GDM1 (cell line): Measurements from ENCODE around the gene PAPSS2.
"Not testable (repeated sequence)": the region's sequence is repeated elsewhere in the genome, so short reads cannot be mapped to it uniquely, and the experiment has no call there.

ENCODE experiments used
- DNase-seq: peaks from one replicate; lab custom pipeline; 2025; lab: John Stamatoyannopoulos, UW

Gene PAPSS2

DNA sequence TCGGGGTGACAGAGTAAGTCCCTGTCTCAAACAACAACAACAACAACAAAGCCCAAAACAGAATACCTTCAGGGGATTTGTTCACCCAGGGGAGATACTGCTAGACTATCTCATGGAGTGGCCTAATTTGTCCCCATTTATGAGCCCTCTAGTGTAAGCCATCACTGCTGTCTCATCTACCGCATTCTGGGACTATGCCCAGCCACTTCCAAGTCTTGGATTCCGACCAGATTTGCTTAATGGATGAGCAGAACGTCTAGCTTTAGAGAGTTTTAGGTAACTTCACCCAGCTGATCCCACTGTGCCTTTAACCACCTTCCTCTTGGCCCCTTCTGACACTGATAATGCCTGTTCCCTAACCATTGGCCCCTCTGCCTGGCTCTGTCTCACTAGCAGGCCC lies 47.1 kb downstream of the PAPSS2 start:
- DNase-seq: no peak

DNA sequence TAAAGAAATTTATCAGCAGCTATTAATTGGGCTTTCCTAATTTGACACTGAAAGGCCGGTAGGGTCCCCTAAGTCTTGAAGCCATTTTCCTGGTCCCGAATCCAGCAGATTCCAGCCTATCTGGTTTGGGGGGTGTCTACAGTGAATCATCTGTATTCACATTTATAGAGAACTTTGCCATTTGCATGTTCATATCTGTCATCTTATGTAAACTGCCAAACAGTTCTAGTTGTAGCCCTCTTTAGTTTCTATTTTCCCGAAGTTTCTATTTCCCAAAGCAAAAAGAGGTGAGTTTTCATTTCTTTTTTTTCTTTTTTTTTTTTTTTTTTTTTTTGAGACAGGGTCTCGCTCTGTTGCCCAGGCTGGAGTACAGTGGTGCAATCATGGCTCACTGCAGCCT lies 47.6 kb downstream of the PAPSS2 start:
- no peak for DNase-seq

DNA sequence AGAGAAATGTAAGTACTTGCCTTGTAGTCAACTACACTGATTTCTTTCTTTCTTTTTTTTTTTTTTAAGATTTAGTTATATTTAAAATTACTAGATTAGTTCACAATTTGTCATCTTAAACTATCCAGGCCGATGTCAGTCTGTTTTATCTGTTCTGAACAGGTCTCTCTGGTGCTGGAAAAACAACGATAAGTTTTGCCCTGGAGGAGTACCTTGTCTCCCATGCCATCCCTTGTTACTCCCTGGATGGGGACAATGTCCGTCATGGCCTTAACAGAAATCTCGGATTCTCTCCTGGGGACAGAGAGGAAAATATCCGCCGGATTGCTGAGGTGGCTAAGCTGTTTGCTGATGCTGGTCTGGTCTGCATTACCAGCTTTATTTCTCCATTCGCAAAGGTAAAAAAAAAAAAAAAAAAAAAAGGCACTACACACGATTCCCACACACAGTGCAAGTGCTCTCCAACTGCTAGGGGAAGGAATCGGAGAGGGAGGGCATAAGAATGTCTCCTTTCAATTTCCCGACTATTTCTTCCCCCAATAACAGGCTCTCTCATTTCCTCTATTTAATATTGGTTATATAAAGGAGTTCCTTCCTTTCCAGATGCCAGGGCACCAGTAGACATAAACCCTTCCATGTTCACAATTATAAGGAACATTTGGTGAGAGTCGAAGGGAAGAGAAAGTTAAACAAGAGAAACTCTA lies 53.4 kb downstream of the PAPSS2 start:
- no peak for DNase-seq

DNA sequence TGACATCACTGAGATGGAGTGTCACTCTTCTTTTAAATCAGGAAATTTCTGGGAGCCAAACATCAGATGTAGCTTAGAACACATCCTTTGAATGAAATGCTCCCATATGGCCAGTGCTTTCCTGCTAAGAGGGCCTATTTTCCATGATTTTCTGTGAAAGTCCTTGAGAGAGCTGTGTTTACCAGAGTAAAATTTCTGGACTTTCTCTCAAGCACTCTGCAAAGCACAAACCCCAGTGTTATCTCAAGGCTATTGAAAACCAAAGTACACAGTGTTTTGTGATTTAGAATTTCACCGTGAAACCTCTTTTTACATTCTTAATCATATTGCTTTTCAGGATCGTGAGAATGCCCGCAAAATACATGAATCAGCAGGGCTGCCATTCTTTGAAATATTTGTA lies 54.0 kb downstream of the PAPSS2 start:
- DNase-seq: no peak

DNA sequence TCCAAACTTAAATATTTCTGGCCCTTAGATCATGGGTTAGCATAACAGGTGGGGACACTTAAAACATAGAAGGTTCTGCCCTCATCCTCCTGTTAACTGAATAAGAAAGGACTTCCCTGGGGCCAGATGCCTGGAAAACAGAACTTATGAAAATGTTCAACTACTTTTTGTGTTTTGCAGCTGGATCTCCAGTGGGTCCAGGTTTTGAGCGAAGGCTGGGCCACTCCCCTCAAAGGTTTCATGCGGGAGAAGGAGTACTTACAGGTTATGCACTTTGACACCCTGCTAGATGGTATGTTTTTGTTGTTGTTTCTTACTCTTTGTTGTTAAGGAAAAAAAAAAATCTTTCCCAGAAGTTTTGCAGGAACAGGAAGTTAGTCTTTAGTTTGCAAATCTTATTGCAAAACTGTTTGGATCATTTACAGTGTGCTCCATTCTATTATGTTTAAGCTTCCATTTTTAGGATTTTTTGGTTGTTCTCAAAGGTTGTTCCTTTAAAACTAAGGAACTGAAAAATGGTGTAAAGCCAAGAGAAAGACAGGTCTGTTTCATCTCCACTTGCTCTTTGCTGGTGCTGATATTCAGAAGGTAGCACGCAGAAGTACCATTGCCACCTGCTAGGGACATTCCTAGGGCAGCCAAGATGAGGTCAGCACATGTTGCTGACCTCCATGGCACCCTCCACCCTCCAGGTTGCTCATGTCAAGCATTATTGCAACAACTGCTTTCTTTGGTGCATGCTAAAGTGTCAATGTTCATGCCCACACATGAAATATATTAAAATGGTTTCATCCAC lies 56.1 kb downstream of the PAPSS2 start:
- no peak for DNase-seq

DNA sequence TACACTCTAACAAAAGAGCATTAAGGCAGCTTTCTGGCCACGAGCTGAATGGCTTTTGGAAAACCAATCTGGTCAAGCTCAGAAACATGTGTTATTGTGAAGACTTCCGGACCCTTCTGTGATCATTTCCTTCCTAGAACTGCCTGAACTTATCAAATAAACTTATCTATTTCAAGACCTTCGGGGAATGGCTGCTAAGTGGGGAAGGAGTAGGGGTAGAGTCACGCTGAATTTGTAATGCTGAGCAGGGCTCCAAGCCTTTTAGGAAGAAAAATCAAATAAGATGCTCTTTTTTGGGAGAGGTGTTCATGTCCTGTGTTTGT lies 56.6 kb downstream of the PAPSS2 start:
- no peak for DNase-seq

DNA sequence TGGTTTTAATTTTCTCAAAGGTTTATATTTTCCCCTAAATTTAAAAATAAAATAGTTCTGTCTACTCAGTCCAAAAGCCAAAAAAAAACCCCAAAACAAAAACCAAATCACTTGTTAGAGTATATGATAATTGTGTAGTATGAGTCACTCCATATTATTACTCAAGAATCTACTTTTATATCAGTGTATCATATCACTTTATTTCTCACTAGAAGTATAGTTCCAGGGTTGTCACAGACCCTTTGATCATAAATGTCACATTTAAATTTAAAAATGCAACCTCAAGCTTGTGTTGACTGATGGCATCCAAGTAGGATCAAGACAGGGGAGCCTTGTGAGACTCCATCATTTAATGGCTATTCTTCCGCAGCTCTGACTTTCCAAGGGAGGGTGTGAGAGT lies 61.0 kb downstream of the PAPSS2 start:
- DNase-seq: no peak

DNA sequence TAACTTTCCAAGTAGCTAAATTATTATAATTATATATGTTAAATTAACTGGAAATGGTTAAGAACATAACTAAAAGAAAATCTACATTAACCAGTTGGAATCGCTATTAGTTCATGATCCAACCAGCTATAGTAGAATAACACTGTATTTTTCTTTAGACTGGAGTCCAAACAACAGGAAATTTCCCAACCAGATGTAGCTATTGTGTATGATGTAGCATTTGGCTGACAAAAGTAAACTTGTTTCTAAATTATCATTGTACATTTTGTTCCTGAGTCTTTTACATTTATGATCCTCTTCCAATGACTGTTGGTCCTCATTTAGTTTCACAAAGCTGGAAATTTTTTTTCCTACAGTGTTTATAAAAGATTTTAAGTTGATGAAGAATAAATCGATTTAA lies 62.1 kb downstream of the PAPSS2 start:
- no peak for DNase-seq

DNA sequence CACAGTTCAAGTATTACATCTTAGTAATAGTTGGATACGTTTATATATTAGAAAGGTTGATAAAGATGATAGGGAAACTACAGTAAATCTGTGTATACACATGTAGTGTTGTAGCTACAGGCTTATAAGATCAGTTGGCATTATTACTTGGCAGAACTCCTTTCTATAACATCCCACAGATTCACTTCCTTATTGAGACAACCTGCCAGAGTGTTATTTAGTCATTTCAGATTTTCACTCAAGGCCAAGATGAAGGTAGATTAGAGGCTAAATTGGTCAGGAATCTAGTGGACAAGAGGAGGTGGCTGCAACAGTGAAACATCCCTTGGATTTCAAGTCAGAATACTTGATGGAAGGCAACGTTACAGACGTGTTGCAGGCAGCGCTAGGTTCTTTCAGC lies 63.0 kb downstream of the PAPSS2 start:
- DNase-seq: no peak

DNA sequence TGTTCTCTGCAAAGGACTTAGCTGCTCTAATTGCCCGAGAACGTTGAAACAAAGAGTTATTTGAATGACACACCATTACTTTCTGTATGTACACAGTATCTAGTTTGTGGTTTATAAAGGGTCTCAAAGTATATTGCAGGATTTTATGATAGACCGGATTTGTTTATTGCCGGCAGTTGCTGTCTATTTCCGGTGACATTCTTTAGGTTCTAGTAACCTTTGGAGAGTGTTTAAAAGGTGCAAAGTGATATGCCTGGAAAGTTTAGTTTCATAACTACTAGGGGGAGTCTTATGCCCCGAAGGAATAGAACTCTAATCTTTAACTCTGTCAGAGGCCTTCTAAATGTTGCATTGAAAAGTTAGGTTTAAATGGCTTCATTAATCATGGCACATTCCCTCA lies 63.8 kb downstream of the PAPSS2 start:
- no peak for DNase-seq

DNA sequence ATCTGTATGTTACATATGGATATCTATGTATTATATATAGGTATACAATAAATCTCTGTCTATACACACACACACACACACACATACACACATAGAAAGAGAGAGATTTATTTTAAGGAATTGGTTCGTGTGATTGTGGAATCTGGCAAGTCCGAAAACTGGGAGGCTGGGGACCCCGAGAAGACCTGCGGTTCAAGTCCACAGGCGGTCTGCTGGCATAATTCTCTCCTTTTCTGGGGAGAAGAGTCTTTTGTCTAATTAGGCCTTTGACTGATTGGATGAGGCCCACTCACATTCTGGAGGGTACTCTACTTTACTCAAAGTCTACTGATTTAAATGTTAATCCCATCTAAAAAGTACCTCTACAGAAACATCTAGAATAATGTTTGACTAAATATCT lies 65.1 kb downstream of the PAPSS2 start:
- DNase-seq: no peak

DNA sequence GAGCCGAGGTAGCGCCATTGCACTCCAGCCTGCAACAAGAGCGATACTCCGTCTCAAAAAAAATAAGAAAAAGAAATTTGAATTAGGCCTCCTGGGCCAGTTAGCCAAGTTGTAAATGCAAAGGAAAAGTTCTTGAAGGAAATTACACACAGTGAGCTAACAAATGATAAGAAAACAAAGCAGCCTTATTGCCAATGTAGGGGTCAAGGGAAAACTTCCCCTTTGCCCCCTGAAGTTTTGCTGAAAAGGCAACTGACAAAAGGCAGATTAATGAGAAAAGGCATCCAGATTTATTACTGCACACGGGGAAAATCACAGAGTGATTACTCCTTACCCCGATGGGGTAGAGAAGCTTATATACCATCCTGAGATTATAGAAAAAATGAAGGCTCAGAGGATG lies 70.3 kb downstream of the PAPSS2 start:
- DNase-seq: no peak

DNA sequence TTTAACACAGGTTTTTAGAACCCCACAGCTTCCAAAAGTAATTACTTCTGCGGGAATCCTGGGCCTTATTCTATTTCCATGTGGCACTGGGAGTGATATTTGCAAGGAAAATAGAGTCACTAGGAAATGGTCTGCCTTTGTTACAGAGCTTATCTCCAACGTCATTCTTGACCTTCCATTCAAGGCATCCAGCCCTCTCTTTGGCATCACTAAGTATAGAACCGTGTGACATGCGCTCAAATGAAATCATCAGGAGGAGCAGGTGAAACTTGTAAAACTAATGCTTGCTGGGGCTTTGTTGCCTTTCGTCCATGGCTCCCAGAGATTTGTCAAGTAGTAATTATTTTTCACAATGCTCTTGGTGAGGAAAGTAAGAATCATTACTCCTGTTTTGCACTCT lies 73.4 kb downstream of the PAPSS2 start:
- DNase-seq: no peak

DNA sequence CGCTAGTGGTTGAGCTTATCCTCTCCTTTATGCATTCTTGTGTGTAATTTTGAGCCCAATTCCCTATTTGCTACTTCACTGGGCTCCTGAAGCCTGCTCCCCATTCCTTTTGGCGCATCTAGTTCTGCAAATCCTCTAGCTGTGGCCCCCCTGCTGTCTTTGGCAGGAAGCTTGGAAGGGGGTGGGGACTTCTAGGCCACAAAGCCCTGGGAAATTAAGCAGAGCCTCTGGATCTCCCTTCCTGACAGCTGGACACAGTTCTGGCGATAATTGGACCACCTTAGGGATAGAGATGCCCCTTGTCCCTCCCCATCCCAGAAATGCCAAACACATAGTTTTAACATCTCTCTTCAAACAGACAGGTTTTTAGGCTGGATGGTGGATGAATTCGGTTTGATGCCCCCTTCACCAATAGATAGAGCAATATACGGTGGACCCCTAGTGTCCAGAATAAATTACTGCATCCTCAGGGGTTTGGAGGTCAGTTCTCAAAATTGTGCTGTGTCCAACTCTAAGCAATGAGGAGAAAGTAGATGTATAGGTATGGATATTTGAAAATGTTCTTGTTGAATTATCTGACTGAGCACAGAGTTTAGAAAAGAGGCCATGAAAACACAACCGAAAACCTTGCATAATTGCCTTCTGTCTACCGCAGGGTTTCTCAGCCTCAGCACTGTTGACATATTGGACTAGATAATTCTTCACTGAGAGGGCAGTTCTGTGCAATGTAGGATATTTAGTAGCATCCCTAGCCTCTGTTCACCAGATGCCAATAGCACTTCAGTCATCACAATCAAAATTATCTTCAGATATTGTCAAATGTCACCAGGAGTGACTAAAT lies 75.5 kb downstream of the PAPSS2 start:
- DNase-seq: peak; percentile 21

DNA sequence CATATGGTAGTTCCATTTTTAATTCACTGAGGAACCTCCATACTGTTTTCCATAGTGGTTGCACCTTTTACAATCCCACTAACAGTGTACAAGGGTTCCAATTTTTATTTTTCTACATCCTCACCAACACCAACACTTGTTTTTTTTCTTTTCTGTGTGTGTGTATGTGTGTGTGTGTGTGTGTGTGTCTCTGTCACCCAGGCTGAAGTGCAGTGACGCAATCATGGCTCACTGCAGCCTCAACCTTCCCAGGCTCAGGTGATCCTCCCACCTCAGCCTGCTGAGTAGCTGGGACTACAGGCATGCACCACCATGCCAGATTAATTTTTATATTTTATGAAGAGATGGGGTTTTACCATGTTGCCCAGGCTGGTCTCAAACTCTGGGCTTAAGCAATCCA lies 78.6 kb downstream of the PAPSS2 start:
- not testable (repeated sequence) for DNase-seq

DNA sequence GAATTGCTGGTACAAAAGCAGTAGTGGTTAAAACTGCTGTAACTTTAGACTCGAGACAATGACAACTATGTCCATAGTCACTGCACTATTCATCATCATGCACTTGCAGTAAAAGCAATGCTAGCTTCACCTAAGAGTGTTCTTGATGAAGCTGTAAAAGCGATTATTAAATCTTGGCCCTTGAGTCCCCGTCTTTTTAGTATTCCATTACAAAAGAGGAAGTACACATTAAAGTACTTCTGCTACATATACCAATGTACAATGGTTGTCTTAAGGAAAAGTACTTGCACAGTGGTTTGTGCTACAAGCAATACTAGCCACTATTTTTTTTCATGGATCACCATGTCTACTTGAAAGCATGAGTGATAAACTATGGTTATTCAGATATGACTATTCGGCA lies 80.0 kb downstream of the PAPSS2 start:
- DNase-seq: no peak

DNA sequence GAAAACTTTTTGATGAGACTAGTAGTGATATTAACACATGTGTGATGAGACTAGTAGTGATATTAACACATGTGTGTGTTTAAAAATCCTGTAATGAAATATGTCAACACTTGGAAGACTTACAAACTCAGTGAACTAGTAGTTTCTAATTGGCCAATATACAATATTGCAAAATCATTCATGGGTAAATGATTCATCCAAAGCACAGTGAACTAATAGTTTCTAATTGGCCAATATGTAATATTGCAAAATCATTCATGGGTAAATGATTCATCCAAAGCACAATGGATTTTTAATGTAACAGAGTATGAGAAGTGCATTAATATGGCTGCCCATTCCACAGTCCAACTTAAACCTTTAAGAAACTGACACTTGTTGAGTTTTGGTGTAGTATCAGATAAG lies 80.6 kb downstream of the PAPSS2 start:
- no peak for DNase-seq

DNA sequence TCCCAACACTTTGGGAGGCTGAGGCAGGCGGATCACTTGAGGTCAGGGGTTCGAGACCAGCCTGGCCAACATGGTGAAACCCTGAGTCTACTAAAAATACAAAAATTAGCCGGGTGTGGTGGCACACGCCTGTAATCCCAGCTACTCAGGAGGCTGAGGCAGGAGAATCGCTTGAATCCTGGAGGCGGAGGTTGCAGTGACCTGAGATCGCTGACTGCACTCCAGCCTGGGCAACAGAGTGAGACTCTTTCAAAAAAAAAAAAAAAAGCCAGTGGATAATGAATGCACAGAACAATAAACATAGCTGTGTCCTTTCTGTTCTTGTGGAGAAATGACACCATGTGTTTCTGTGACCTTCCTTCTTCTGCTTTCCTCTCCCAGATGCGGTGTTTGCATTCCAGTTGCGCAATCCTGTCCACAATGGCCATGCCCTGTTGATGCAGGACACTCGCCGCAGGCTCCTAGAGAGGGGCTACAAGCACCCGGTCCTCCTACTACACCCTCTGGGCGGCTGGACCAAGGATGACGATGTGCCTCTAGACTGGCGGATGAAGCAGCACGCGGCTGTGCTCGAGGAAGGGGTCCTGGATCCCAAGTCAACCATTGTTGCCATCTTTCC lies 83.4 kb downstream of the PAPSS2 start:
- not testable (repeated sequence) for DNase-seq

DNA sequence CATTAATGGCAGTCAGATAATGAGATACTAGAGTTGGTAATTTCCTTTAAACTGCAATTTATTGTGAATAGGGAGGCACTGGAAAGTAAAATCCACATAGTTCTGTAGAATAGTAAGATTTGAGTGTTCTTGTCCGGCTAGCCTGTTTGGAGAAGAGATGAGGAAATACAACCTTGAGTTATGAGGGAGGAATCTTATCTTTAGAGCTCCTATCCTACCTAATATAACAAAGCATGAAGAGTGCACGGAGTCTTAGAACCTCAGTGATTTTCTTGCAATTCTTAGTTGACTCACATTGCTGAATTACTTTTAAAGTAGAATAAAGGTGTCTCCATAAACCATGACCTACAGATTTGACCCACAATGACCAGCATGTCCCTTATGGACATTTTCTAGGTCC lies 84.9 kb downstream of the PAPSS2 start:
- DNase-seq: no peak

DNA sequence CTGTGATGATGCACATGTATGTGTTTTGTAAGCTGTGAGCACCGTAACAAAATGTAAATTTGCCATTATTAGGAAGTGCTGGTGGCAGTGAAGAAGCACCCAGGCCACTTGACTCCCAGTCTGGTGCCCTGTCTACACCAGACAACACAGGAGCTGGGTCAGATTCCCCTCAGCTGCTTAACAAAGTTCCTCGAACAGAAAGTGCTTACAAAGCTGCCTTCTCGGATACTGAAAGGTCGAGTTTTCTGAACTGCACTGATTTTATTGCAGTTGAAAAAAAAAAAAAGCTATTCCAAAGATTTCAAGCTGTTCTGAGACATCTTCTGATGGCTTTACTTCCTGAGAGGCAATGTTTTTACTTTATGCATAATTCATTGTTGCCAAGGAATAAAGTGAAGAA lies 87.2 kb downstream of the PAPSS2 start:
- DNase-seq: no peak

DNA sequence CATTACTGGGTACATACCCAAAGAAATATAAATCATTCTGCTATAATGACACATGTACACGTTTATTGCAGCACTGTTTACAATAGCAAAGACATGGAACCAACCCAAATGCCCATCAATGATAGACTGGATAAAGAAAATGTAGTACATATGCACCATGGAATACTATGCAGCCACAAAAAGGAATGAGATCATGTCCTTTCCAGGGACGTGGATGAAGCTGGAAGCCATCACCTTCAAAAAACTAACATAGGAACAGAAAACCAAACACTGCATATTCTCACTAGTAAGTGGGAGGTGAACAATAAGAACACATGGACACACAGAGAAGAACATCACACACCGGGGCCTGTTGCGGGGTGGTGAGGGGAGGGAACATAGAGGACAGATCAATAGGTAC lies 88.6 kb downstream of the PAPSS2 start:
- DNase-seq: not testable (repeated sequence)

DNA sequence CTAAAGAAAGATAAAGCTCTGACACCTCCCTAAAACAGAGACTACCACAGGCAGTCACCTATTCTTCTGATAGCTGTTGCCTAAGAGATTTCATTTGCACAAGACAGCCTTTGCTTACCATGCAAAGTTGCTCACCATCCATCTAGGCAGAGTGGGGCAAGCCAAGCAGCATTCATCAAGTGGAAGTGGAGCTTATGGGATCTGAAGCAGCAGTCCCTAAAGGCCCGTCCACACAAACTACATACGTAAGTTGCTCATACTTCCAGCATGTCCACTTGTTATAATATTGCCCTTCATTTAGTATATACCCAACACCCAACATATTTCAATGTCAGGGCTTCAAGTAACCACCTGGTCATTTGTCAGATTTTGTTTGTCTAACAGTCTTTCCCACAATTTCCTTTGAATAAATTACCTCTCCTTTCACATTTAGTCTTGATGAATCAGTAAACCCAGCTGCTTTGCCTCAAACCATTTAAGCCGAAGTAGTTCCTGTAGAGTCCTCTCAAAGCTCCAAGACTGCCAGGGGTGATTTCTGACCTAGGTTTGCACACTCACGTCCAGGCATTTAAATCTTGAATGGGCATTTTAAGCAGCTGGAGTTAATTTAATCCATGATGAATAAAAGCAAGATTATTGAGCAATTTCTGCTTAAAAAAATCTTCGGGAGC lies 90.5 kb downstream of the PAPSS2 start:
- no peak for DNase-seq
